A549 (cell line): ENCODE results near the gene LIPE.

Experiments
- BHLHE40 ChIP-seq: IDR thresholded peaks from 2 replicates; pipeline ENCODE4 v1.6.1; 2012; ENCODE audit warnings: low read depth, low read length, inconsistent platforms
- CTCF ChIP-seq: fragments of >200 bp; sonication (Bioruptor Twin); formaldehyde crosslinking; IDR thresholded peaks from 3 replicates; pipeline ENCODE4 v1.5.1; 2016
- PBX3 ChIP-seq: IDR thresholded peaks from 2 replicates; pipeline ENCODE4 v1.6.1; 2012
- POLR2A ChIP-seq: IDR thresholded peaks from 2 replicates; pipeline ENCODE4 v1.6.1; 2012; ENCODE audit warnings: mild to moderate bottlenecking, low read length
- SMC3 ChIP-seq: fragments of >200 bp; sonication (Bioruptor Twin); formaldehyde crosslinking; IDR thresholded peaks from 3 replicates; pipeline ENCODE4 v1.6.1; 2018; ENCODE audit warnings: inconsistent platforms

GRCh38 chr19:42362891-42363440 is 64.2 kb downstream of the LIPE start:
- TF ChIP-seq PBX3 (no peak), POLR2A (no peak), SMC3 (no peak), CTCF (no peak), BHLHE40 (no peak)
